Left colon (tissue), 2 donors: ENCODE results near the gene CCDC3. TPM values are rescaled to one million over a fixed set of nuclear protein-coding genes. Genes with fewer than 3 reads are reported as not detected.
"Not testable (repeated sequence)": the region's sequence is repeated elsewhere in the genome, so short reads cannot be mapped to it uniquely, and the experiment has no call there.

Experiments used
- ATAC-seq: fragments of 200-7000 bp; cut with Tn5 transposase; one replicate; pipeline ENCODE4 v1.9.1; 2020; ENCODE audit warnings: mild to moderate bottlenecking, moderate library complexity
- DNase-seq, 2 donors: peaks; one replicate each; pipeline ENCODE4 v3.0.0-alpha.2; 2020
- intact Hi-C, 2 donors: fragments of 100-400 bp; cut with DNase I in 1 of 2; cut with micrococcal nuclease in 1 of 2; formaldehyde crosslinking; loops; one replicate each; pipeline versions ENCODE4 v1.11.2 to v1.14.0; 2022; cut with DNase I, micrococcal nuclease
- total RNA-seq, 2 donors: library from RNA; stranded (reverse); fragmentation: NEBNext Ultra II Directional; extraction: Animal tissue kit (Norgen Biotek cat#: 25700); gene quantifications; one replicate each; pipeline ENCODE4 v1.2.1, GENCODE V29; 2021
- donor health status: DM: no; HTN: no; CAD: no.
- donor health status: DM: yes; HTN: yes; CAD: no.

The CCDC3 gene
- total RNA-seq, 2 donors from 2014 or later, result 1.0 to 4.0 TPM

GRCh38 chr10:12869427-12869826 lies 132.1 kb downstream of the CCDC3 start:
- intact Hi-C loops, result no loop called here
- DNase-seq (no peak), ATAC-seq (no peak)

GRCh38 chr10:12868229-12868628 lies 133.3 kb downstream of the CCDC3 start:
- DNase-seq, result no peak
- intact Hi-C loops, result no loop called here
- no peak for ATAC-seq

- ATAC-seq, DNase-seq, intact Hi-C loops: not testable (repeated sequence)
Observed at GRCh38 chr10:12865515-12865914, 136.0 kb downstream of the CCDC3 start.

DNA sequence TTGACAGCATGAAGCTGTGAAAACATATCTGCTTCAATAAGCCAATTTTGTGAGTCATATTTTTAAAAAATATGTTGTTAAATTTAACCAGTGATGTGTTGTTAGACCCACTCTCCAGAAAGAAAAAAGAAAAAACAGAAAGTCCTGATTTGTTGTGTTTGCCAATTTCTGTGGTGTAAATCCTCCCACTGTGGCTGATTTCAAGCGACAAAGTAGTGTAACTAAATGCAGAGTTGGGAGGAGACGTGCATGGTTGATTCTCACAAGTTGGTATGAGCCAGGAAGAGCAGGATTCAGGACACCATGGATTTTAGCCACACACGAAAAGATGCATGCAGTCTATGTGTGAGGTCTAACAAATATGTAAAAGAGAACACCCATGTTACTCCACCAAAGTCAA lies 139.1 kb downstream of the CCDC3 start:
- intact Hi-C loops, result no loop called here
- DNase-seq (no peak), ATAC-seq (no peak)

- no peak for ATAC-seq
- intact Hi-C loops, result no loop called here
- no peak for DNase-seq
Observed at GRCh38 chr10:12854988-12855387, 146.5 kb downstream of the CCDC3 start.

GRCh38 chr10:12852687-12853086 lies 148.8 kb downstream of the CCDC3 start:
- intact Hi-C loops, result no loop called here
- ATAC-seq (no peak), DNase-seq (no peak)

DNA sequence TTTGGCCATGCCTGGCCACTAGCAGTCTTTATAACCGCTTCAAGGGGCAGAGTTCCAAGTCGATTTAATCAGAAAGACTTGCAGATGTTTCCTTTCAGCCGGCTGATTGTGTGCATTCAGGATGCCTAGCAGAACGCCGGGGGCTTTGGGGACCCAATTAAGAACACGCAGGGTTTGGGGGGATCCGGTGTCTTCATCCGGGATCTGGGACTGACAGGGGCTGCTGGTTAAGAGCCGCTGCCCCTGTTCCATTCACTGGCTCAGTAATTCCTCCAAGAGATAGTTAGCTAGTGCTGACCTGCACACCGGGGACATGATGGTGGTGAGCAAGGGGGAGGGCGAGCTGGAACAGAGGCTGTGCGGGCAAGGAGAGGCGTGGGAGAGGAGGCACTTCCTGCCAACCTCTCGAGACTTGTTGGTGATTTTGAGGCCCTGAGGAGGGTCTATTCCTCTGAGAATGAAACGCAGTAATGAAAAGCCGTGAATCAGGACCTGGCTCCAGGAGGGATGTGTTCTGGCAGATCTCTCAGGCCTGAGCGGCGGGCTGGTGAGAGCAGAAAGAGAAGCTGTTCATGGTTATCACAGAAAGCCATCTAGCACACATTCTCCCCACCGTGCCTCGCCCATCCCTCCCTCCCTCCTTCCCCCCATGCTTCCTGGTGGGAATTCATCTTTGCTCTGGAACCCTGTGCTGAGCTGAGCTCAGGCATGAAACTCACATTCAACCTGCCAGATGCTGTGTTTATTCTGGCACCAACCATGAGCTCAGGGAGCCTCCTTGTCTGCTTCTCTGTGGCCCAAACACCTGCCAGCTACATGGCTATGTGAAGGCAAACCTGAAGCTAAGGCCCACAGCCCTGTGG lies 152.0 kb downstream of the CCDC3 start:
- intact Hi-C loops, result no loop called here
- no peak for ATAC-seq
- DNase-seq, result no peak

DNA sequence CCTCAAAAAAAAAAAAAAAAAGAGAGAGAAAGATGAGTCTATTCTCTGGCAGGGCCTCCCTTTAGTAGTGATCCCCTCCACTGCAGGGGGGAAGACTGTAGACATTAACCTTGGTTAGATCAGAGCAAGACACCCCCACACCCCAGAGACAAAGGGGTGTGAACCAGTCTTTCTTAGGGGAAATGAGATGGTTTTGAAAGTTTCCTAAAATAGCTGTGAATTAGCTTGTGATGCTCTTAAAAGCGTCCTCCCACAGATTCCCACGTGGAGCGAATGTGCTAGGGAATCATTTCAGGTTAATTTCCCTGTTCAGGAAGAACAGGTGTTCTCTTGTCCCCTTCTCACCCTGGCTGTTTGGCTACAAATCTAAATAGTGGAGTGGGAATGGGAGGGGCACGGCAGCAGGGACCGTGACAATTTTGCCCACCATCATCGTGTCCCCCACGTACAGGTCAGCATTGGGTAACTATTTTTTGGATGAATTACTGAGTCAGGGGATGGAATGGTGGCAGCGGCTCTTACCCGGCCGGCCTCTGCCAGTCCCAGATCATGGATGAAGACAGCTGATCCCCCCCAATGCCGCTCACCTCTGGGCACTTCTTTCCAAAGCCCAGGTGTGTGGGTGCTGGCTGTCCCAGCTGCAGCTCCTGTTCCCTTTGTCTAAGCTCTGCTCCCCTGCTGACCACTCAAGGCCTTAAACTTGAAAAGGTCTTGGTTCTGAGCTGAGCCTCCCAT lies 152.9 kb downstream of the CCDC3 start:
- ATAC-seq (no peak), DNase-seq (no peak)
- intact Hi-C loops, result no loop called here

DNA sequence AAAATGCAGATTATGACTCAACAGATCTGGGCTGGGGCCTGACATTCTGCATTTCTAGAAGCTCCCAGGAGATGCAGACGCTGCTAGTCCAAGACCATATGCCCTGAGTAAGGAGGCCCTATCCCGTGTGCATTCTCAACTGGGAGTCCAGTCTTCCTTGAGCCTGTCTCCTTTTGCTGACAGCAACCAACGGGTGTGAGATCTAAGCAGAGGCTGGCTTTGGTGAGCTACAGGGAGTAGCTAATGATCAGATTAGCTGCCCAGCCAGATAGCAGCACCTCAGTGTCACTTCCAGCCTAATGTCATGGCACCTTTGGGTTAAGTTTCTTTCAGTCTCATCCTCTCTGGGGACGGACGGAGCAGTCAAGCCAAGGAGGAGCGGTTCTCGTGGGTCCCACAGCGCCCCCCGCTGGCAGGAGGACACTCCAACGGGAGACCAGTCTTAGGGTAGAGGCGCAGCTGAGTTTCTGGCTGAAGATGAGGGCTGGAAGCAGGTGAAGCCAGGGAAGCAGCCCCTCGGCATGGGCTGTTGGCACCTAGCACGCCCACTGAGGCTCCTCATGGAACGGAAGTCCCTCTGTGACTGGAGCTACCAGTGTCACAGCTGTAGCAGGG lies 154.0 kb downstream of the CCDC3 start:
- no peak for ATAC-seq
- intact Hi-C loops, result no loop called here
- no peak for DNase-seq

- DNase-seq (no peak), ATAC-seq (no peak)
- intact Hi-C loops, result no loop called here
Observed at GRCh38 chr10:12846718-12847117, 154.8 kb downstream of the CCDC3 start.

Other genes with a start within 250 kb of the CCDC3 start
- 100 to 1,000 TPM in 1 of 2 donors, 10 to 100 TPM in 1; 93.2 to 122 TPM for gene OPTN, start 98.5 kb upstream of the CCDC3 start, total RNA-seq
- 1 to 10 TPM; 1.9 to 5.0 TPM for gene MCM10, start 159.8 kb upstream of the CCDC3 start, total RNA-seq
- not detected for gene UCMA, start 232.7 kb upstream of the CCDC3 start, total RNA-seq